GM23248 (cell line): ENCODE data around the gene SKI.

Source experiments
- EZH2 ChIP-seq: fragments of 200-600 bp; sonication (generic); IDR thresholded peaks from 2 replicates; pipeline ENCODE4 v1.6.1; 2018; ENCODE audit warnings: antibody characterized with exemption, mild to moderate bottlenecking; ENCODE audit not compliant: insufficient read depth, poor library complexity, severe bottlenecking
- EZH2phosphoT487 ChIP-seq: fragments of 200-600 bp; sonication (generic); IDR thresholded peaks from 2 replicates; pipeline ENCODE4 v1.6.1; 2018; ENCODE audit warnings: antibody characterized with exemption, moderate library complexity, mild to moderate bottlenecking, low read depth; ENCODE audit not compliant: insufficient read depth

DNA sequence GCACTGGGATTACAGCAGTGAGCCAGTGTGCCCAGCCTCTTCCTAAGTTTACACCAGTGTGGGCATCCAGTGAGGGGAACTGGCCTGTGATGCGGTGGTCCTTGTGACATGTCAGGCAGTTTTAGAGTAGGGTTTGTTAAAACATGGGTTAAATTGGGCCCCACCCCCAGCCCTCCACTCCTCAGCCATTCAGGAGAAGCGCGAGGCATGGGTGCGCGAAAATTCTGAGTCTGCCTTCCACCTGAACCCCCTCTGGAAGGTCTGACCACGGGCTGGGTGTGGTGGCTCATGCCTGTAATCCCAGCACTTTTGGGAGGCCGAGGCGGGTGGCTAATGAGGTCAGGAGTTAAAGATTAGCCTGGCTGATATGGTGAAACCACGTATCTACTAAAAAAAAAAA, 51.7 kb downstream of the SKI start:
- TF ChIP-seq EZH2 (no peak), EZH2phosphoT487 (no peak)
